Measurements from ENCODE around the gene ZNF436. TPM values are rescaled to one million over a fixed set of nuclear protein-coding genes. Genes with fewer than 3 reads are reported as not detected.

ZNF436 gene
- total and polyA plus RNA-seq, 9 of the 15 experiments (the other 6 are each of a cell fraction or from before 2014, with no cell fraction given), result 2.1 to 11.3 (median 6.8) TPM

GRCh38 chr1:23417570-23417969, 47.9 kb upstream of the ZNF436 start (continued):
- TF ChIP-seq CCNT2 (IDR thresholded peaks at IDR 0.05; ENCODE audit: borderline replicate concordance, extremely low read depth, insufficient read length, low read depth, low read length), result no peak
- no peak for TF ChIP-seq ZBTB17 (CRISPR knock-in tag; IDR thresholded peaks at IDR 0.05)
- no peak for TF ChIP-seq TOE1 (IDR thresholded peaks at IDR 0.05; ENCODE audit: borderline replicate concordance)
- no peak for TF ChIP-seq TOE1 (CRISPR knock-in tag; IDR thresholded peaks at IDR 0.05; ENCODE audit: borderline replicate concordance, low read depth)
- TF ChIP-seq ZBED1 (IDR thresholded peaks at IDR 0.05), result no peak
- no peak for TF ChIP-seq ZNF318 (IDR thresholded peaks at IDR 0.05; ENCODE audit: borderline replicate concordance in 1 of 2, low read depth in 1 of 2)
- TF ChIP-seq ZNF41 (CRISPR knock-in tag; conservative IDR thresholded peaks at IDR 0.05), result no peak
- TF ChIP-seq, protein P1, sequence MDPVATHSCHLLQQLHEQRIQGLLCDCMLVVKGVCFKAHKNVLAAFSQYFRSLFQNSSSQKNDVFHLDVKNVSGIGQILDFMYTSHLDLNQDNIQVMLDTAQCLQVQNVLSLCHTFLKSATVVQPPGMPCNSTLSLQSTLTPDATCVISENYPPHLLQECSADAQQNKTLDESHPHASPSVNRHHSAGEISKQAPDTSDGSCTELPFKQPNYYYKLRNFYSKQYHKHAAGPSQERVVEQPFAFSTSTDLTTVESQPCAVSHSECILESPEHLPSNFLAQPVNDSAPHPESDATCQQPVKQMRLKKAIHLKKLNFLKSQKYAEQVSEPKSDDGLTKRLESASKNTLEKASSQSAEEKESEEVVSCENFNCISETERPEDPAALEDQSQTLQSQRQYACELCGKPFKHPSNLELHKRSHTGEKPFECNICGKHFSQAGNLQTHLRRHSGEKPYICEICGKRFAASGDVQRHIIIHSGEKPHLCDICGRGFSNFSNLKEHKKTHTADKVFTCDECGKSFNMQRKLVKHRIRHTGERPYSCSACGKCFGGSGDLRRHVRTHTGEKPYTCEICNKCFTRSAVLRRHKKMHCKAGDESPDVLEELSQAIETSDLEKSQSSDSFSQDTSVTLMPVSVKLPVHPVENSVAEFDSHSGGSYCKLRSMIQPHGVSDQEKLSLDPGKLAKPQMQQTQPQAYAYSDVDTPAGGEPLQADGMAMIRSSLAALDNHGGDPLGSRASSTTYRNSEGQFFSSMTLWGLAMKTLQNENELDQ (CRISPR knock-in tag; IDR thresholded peaks at IDR 0.05; ENCODE audit: borderline replicate concordance), result no peak
- peak; percentile 52; the same call in 1 of the 2 replicates for TF ChIP-seq SMARCA4 (IDR thresholded peaks at IDR 0.05)
- TF ChIP-seq USF1 (CRISPR knock-in tag; IDR thresholded peaks at IDR 0.05), result no peak
- no peak for TF ChIP-seq PPARD (CRISPR knock-in tag; IDR thresholded peaks at IDR 0.05)
- TF ChIP-seq ZSCAN32 (CRISPR knock-in tag; IDR thresholded peaks at IDR 0.05), result no peak
- TF ChIP-seq MTA1 (IDR thresholded peaks at IDR 0.05; ENCODE audit: borderline replicate concordance), result 0 out of 2 replicates have a peak, but pooled peaks have one; percentile 15
- TF ChIP-seq TARDBP (IDR thresholded peaks at IDR 0.05), result no peak
- no peak for TF ChIP-seq RBM14 (IDR thresholded peaks at IDR 0.05; ENCODE audit: borderline replicate concordance, insufficient read depth, low read depth, low read length)
- peak; percentile 75 for TF ChIP-seq ARID1B (IDR thresholded peaks at IDR 0.05)
- no peak for TF ChIP-seq BCOR (IDR thresholded peaks at IDR 0.05)
- TF ChIP-seq, protein P2, sequence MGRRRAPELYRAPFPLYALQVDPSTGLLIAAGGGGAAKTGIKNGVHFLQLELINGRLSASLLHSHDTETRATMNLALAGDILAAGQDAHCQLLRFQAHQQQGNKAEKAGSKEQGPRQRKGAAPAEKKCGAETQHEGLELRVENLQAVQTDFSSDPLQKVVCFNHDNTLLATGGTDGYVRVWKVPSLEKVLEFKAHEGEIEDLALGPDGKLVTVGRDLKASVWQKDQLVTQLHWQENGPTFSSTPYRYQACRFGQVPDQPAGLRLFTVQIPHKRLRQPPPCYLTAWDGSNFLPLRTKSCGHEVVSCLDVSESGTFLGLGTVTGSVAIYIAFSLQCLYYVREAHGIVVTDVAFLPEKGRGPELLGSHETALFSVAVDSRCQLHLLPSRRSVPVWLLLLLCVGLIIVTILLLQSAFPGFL (CRISPR knock-in tag; IDR thresholded peaks at IDR 0.05), result no peak
